HG03139 (cell line): ENCODE measurements around the gene STAB2.

ENCODE experiments used
- ATAC-seq: cut with Tn5 transposase; IDR thresholded peaks from one replicate; pipeline ENCODE4 v1.9.1; 2021; ENCODE audit not compliant: unreplicated experiment

The STAB2 gene

GRCh38 chr12:103690426-103690825 is 103.4 kb downstream of the STAB2 start:
- ATAC-seq, result no peak

GRCh38 chr12:103691063-103691462 is 104.0 kb downstream of the STAB2 start:
- ATAC-seq, result no peak

GRCh38 chr12:103696101-103696500 is 109.0 kb downstream of the STAB2 start:
- no peak for ATAC-seq

DNA sequence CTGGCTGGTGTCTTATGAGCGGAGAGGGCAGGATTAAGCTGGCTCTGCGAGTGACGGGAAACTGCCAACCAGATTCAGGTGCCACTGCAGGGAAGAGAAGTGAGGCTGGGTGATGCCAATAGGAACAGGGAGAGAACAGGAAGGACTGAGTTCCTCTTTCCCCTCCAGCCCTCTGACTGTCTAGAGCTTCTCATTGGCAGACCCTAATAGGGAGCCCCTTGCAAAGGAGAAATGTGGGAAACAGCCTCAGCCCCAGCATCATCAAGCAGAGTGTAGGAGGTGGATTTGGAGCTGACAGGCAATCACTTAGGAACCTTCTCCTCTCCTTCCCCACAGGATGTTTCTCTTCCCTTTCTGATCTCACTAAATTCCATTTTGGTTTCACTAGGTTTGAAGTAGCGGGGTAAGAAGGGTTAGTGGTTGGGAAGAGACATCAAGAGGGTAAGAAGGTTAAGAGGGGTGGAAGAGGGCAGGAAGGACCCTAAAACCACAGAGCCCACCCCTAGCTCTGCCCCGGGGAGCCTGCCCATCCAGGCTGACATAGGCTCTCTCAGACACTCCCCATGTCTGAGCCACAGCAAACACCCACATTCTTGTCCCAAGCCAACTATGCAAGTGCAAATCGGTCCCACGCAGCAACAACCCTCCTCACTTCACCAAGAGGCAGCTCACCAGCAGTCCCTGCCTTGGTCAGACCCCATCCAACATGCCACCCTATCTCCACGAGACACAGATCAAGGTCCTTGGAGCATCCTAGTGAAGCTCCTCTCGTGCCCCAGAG is 111.1 kb downstream of the STAB2 start:
- ATAC-seq, result no peak

- no peak for ATAC-seq
Measured at GRCh38 chr12:103698752-103699560, 111.9 kb downstream of the STAB2 start.

GRCh38 chr12:103705098-103705497 is 118.0 kb downstream of the STAB2 start:
- no peak for ATAC-seq

DNA sequence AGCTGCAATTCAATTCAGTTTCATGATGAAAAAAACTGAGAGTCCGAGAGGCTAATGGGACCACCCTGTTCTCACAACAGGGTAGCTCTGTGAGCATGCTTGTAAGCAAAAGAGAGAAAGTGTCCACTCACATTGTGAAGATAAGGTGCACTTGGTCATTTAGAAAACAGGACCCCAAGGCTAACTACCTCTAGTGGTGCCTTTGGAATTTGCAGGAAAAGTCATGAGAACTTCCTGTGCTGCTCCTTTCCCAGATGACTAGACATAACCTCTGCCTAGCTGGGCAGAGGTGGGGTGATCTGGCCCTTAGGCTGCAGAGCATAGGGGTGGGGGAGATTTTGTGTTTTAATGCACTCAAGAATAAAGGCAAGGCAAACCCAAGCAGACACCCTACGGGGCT is 118.9 kb downstream of the STAB2 start:
- no peak for ATAC-seq

- no peak for ATAC-seq
Measured at GRCh38 chr12:103707446-103707845, 120.4 kb downstream of the STAB2 start.

- no peak for ATAC-seq
Measured at GRCh38 chr12:103710544-103710943, 123.5 kb downstream of the STAB2 start.

DNA sequence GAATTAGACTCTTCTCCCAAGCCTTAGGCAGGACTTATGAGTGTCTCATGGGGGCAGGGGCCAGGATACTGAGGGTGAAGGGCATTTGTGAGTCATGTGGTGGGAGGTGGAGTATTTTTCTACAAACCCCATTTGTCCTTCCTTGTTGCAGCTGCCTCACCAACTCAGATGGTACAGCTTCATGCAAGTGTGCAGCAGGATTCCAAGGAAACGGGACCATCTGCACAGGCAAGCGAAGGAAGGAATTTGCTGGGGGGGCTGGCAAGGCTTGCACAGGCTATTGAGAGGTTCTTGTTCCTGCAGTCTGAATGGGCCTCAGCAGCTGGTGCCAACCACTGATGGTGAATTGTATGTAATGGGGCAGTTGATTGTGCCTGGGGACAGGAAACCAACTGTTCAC is 125.1 kb downstream of the STAB2 start:
- ATAC-seq, result no peak

DNA sequence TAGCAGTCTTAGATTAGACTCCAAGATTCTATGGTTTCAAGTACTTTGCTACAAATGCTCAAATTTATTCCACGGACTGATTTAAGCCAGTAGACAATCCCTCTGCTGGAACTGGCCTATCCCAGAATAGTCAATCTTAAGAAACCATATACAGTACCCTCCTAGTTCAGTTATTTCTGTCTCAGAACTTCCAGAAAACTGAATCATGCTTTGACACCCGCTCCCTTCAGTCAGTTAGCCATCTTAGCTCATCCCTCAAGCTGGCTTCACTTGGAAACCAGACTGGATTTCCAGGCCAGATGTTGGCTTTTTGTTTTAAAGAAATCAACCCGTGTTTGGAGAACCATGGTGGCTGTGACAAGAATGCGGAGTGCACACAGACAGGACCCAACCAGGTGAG is 128.4 kb downstream of the STAB2 start:
- no peak for ATAC-seq

- no peak for ATAC-seq
Measured at GRCh38 chr12:103716517-103717196, 129.6 kb downstream of the STAB2 start.

DNA sequence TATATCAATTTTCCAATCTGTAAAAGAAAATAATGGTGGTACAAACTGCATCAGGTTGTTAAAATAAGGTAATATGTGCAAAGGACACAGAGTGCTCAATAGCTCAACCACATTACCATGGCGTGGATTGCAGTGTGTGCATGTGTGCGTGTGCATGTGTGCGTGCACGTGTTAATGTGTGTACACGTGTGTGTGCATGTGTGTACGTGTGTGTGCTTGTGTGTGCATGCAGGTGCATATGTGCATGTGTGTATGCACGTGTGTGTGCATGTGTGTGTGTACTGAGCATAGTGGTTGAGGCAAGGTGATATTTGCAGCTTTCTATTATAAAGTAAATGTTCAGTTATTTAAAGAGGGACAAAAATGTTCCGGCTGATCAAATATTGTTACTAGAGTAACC is 138.3 kb downstream of the STAB2 start:
- ATAC-seq, result no peak

DNA sequence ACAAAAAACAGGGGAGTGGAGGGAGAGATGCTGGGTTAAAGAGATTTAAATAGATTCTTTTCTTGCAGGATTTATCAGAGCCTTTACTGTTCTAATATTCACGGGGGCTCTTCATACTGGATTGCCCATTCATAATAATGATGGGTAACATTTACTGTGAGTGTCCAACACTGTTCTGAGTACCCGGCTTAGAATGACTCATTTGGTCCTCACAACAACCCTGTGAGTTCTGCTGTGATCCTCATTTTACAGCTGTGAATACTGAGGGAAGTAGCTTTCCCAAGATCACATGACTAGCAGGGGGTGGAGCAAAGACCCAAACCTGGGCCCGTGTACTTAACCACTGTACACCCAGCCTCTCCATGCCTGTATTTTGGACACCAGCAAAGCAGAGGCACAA is 140.6 kb downstream of the STAB2 start:
- ATAC-seq, result no peak

DNA sequence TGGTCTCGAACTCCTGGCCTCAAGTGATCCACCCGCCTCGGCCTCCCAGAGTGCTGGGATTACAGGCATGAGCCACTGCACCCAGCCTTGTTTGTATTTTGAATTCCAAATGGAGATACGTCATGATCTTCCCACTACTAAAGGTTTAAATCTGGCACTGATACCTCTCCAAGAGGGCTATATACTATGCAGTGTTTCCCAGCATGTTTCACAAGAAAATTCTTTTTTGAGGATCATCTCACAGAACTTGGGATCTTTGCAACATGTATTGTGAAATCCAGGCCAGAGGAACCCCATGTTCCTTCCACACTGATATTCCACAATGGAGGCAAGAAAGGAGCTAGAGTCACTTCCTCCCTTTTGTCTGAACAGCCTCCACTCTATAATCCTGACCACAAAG is 141.2 kb downstream of the STAB2 start:
- no peak for ATAC-seq

DNA sequence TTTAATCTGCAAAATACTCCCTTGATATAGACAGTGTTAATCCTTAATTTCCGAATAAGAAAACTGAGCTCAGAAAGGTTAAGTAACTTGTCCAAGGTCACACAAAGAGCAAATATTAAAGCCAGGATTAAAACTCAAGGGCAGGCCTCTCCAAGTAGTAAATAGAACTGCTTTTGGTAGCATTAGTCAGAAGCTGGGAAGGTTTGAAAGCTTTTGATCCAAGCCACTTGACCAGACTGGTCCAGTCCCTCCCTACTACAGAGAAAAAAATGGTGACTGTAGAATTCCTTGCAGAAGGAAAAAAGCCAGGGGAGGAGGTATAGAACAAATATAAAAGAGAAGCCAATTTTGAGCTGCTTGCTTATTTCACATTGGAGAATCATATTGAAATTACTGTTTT is 142.4 kb downstream of the STAB2 start:
- no peak for ATAC-seq

GRCh38 chr12:103731539-103731938 is 144.5 kb downstream of the STAB2 start:
- ATAC-seq, result no peak

- ATAC-seq, result no peak
Measured at GRCh38 chr12:103734863-103735262, 147.8 kb downstream of the STAB2 start.

DNA sequence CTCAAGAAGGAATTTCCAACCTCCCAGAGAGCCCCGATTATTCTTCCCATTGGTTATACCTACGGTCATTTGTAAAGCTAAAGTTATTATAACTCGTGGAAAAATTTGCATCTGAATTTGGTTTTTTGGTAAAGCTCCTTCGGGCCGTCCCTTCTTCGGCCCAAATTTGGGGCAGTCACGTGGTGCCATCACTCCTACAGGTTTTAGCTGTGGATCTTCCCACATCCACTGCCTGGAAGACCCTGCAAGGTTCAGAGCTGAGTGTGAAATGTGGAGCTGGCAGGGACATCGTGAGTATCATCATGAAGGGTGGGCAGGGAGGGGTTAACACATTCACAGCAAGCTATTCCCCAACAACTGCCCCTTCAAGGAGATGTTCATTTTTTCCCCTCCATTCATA is 148.2 kb downstream of the STAB2 start:
- ATAC-seq, result no peak

- ATAC-seq, result no peak
Measured at GRCh38 chr12:103736572-103736971, 149.5 kb downstream of the STAB2 start.

DNA sequence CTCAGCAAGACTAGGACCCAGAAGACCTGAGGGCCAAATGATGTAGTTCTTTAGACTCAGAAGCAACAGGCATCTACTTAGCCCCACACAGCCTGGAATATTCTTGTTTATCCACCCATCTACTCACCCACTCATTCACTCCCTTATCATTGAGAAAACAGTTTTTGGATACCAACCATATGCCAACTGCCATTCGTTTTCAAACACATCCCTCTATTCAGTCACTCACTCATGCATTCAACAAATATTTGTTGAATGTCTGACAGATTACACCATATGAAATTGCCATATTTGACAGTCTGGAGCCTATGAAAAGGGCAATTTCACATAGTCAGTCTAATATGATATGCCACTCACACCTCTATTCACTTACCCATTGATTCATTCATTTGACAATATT is 150.8 kb downstream of the STAB2 start:
- ATAC-seq, result no peak
